SK-N-SH (cell line): Measurements from ENCODE around the gene SRGAP3. TPM values are rescaled to one million over a fixed set of nuclear protein-coding genes. Genes with fewer than 3 reads are reported as not detected.

ENCODE experiments used
- CTCF ChIA-PET: fragments of 300-600, 350-600 bp; formaldehyde crosslinking; extraction: SDS; loops from one replicate; lab custom pipeline; 2021; lab: Yijun Ruan, JAX
- POLR2A ChIA-PET: fragments of 350-600 bp; sonication (Branson Sonifier 250); formaldehyde crosslinking; extraction: SDS; loops from one replicate; lab custom pipeline; 2020; ENCODE audit warnings: antibody characterized with exemption, inconsistent platforms; lab: Yijun Ruan, JAX
- DNase-seq: peaks from one replicate; pipeline ENCODE4 v3.0.0; 2012
- H2AFZ ChIP-seq: fragments of 200-600 bp; sonication (generic); 2 replicates; pipeline ENCODE4 v1.8.1; 2016; ENCODE audit warnings: antibody characterized with exemption, mild to moderate bottlenecking, low read depth
- H3F3A ChIP-seq: fragments of 200-600 bp; sonication (generic); replicated peaks from 2 replicates; pipeline ENCODE3; 2016; ENCODE audit warnings: antibody characterized with exemption, mild to moderate bottlenecking; ENCODE audit not compliant: insufficient read depth
- H3K27ac ChIP-seq, 2 experiments: fragments of 200-500 bp in 1 of 2; fragments of 200-600 bp in 1 of 2; sonication (Bioruptor generic) in 1 of 2; sonication (generic), shearing (Covaris generic) in 1 of 2; 2 replicates each; pipeline versions ENCODE4 v1.5.1 to v1.6.1; 2014 to 2016; ENCODE audit warnings: low read depth in 2 of 2, inconsistent platforms in 1 of 2, low read length in 1 of 2, mild to moderate bottlenecking in 1 of 2, mixed read lengths in 1 of 2
- H3K27me3 ChIP-seq: fragments of 200-600 bp; sonication (generic), shearing (Covaris generic); 2 replicates; pipeline ENCODE4 v1.6.1; 2016; ENCODE audit warnings: mixed run types; ENCODE audit not compliant: insufficient read depth
- H3K36me3 ChIP-seq, 2 experiments: fragments of 200-500 bp in 1 of 2; fragments of 200-600 bp in 1 of 2; sonication (Bioruptor generic) in 1 of 2; sonication (generic) in 1 of 2; replicated peaks in 1 of 2; 2 replicates each; pipeline versions ENCODE3 to v1.5.1; 2014 to 2016; ENCODE audit warnings: low read length in 1 of 2, mild to moderate bottlenecking in 1 of 2; ENCODE audit not compliant: insufficient read depth in 2 of 2, control insufficient read depth in 1 of 2
- H3K4me1 ChIP-seq, 2 experiments: fragments of 200-500 bp in 1 of 2; fragments of 200-600 bp in 1 of 2; sonication (Bioruptor generic) in 1 of 2; sonication (generic), shearing (Covaris generic) in 1 of 2; 2 replicates each; pipeline versions ENCODE4 v1.5.1 to v1.6.1; 2014 to 2016; ENCODE audit warnings: low read depth in 1 of 2, low read length in 1 of 2, mixed run types in 1 of 2; ENCODE audit not compliant: insufficient read depth in 2 of 2, control insufficient read depth in 1 of 2
- H3K4me2 ChIP-seq: fragments of 200-600 bp; sonication (generic), shearing (Covaris generic); 2 replicates; pipeline ENCODE4 v1.6.1; 2017; ENCODE audit warnings: mixed run types
- H3K4me3 ChIP-seq, 2 experiments: fragments of 200-500 bp in 1 of 2; fragments of 200-600 bp in 1 of 2; sonication (Bioruptor generic) in 1 of 2; sonication (generic), shearing (Covaris generic) in 1 of 2; 2 replicates each; pipeline versions ENCODE4 v1.5.1 to v1.8.1; 2014 to 2016; ENCODE audit warnings: low read depth in 2 of 2, inconsistent platforms in 1 of 2, low read length in 1 of 2, mild to moderate bottlenecking in 1 of 2, mixed read lengths in 1 of 2, moderate library complexity in 1 of 2
- H3K79me2 ChIP-seq: fragments of 200-600 bp; sonication (generic); 2 replicates; pipeline ENCODE4 v1.8.1; 2017; ENCODE audit warnings: mild to moderate bottlenecking; ENCODE audit not compliant: insufficient read depth
- H3K9ac ChIP-seq: fragments of 200-600 bp; sonication (generic); 2 replicates; pipeline ENCODE4 v1.6.1; 2017; ENCODE audit warnings: mixed run types
- H3K9me2 ChIP-seq: fragments of 200-600 bp; sonication (generic); 2 replicates; pipeline ENCODE4 v1.6.1; 2017; ENCODE audit warnings: mixed run types
- H3K9me3 ChIP-seq: fragments of 200-600 bp; sonication (generic); 2 replicates; pipeline ENCODE4 v1.6.1; 2017; ENCODE audit warnings: mixed run types, mild to moderate bottlenecking, moderate library complexity
- H4K20me1 ChIP-seq: fragments of 200-600 bp; sonication (generic); 2 replicates; pipeline ENCODE4 v1.6.1; 2017; ENCODE audit warnings: mild to moderate bottlenecking, mixed run types; ENCODE audit not compliant: insufficient read depth
- EP300 ChIP-seq, 2 experiments: IDR thresholded peaks; 2 replicates each; pipeline versions ENCODE4 v1.4.0 to v1.6.1; 2012; ENCODE audit warnings: borderline replicate concordance in 1 of 2, low read depth in 1 of 2, low read length in 1 of 2
- FOXM1 ChIP-seq: IDR thresholded peaks from 2 replicates; pipeline ENCODE4 v1.4.0; 2012; ENCODE audit warnings: low read depth, mild to moderate bottlenecking
- GABPA ChIP-seq: IDR thresholded peaks from 2 replicates; pipeline ENCODE4 v1.4.0; 2012; ENCODE audit warnings: low read depth, mild to moderate bottlenecking
- TEAD4 ChIP-seq: IDR thresholded peaks from 2 replicates; pipeline ENCODE4 v1.4.0; 2012; ENCODE audit warnings: mild to moderate bottlenecking, borderline replicate concordance; ENCODE audit not compliant: insufficient read depth
- WGBS: methylation state at CpG from one replicate; pipeline ENCODE4 v1.1.6; 2017; ENCODE audit warnings: low lambda C conversion rate; 5-methylcytosine and 5-hydroxymethylcytosine counted together
- polyA plus RNA-seq, 3 experiments: library from polyadenylated mRNA; depleted of rRNA; stranded (reverse); fragments of >200 nt; gene quantifications; 2 replicates each; pipeline ENCODE4 v1.2.3, GENCODE V29; 2012
- TF ChIP-seq, protein P1 (sequence below): IDR thresholded peaks from 2 replicates; pipeline ENCODE4 v1.4.0; 2012; ENCODE audit warnings: low read depth, borderline replicate concordance
- TF ChIP-seq, protein P2 (sequence below): IDR thresholded peaks from 2 replicates; pipeline ENCODE4; 2012
- TF ChIP-seq, protein P3 (sequence below): IDR thresholded peaks from 2 replicates; pipeline ENCODE4 v1.6.1; 2012; ENCODE audit warnings: mild to moderate bottlenecking, low read depth, low read length, moderate library complexity
- TF ChIP-seq, protein P4 (sequence below): fragments of 200-600 bp; sonication (generic); IDR thresholded peaks from 2 replicates; pipeline ENCODE4 v1.6.1; 2017; ENCODE audit warnings: antibody characterized with exemption, mild to moderate bottlenecking, moderate library complexity

SRGAP3 gene
- polyA plus RNA-seq, 1 of the 3 experiments (the other 2 are of a cell fraction): 2.8 TPM

GRCh38 chr3:8994226-8994625 is 255.2 kb downstream of the SRGAP3 start:
- H2AFZ ChIP-seq: no peak overlapping the region
- no peak for TF ChIP-seq FOXM1
- no peaks in the 10 kb centered on the region for H4K20me1 ChIP-seq
- CTCF ChIA-PET: interaction anchor here (1.3 to 10.5 kb wide), 4 partner anchors 20 to 309 kb away, joined by 3 to 151 read pairs (median 96); partner anchors contain the start of gene OXTR
- H3K9me3 ChIP-seq: no peaks in the 10 kb centered on the region
- no peak overlapping the region for H3K9ac ChIP-seq
- no peaks in the 10 kb centered on the region for H3F3A ChIP-seq
- no peak for DNase-seq
- H3K79me2 ChIP-seq: no peaks in the 10 kb centered on the region
- no peaks in the 10 kb centered on the region for H3K9me2 ChIP-seq
- H3K27me3 ChIP-seq: no peaks in the 10 kb centered on the region
- no peak overlapping the region for H3K4me2 ChIP-seq
- no peak overlapping the region for H3K27ac ChIP-seq
- POLR2A ChIA-PET: no interaction called here
- H3K36me3 ChIP-seq: no peaks in the 10 kb centered on the region
- 82% methylated on average over 15 of the region's 15 CpGs for WGBS
- no peak overlapping the region for H3K4me3 ChIP-seq
- no peaks in the 10 kb centered on the region for H3K4me1 ChIP-seq

DNA sequence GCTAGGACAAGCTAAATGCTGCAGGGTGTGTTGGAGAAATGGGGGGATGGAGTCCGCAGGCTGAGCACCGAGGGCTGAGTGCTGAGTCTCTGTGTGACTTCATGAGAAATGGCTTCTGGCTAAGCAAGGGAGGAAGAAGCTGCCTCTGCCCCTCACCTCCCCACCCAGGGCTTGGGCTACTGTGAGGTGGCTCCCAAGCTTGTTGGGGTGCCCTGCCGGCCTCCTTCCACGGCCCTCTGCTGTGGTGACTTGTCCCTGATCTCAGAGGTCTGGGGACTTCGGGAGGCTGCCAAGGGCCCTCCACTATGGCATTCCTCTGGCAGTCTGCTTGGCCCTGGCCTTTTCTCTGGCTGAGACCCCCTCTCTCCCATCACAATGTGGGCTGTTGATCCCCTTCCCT is 256.1 kb downstream of the SRGAP3 start:
- Histone ChIP-seq H3K79me2 (no peaks in the 10 kb centered on the region), H3K27ac (no peak overlapping the region), H3F3A (no peaks in the 10 kb centered on the region), H3K36me3 (no peaks in the 10 kb centered on the region), H2AFZ (no peak overlapping the region), H4K20me1 (no peaks in the 10 kb centered on the region), H3K9ac (no peak overlapping the region), H3K4me1 (peaks cover 0 to 2% of the 10 kb centered on the region in 2 experiments; a peak in 1 of 4 replicates), H3K4me3 (no peak overlapping the region), H3K27me3 (no peaks in the 10 kb centered on the region), H3K9me2 (no peaks in the 10 kb centered on the region), H3K4me2 (no peak overlapping the region), H3K9me3 (no peaks in the 10 kb centered on the region)
- CTCF ChIA-PET: interaction anchor here (7.2 to 10.5 kb wide), 3 partner anchors 19 to 310 kb away, joined by 42 to 151 read pairs (median 150); no protein-coding TSS in a partner anchor
- no peak for DNase-seq
- TF ChIP-seq, protein P1, sequence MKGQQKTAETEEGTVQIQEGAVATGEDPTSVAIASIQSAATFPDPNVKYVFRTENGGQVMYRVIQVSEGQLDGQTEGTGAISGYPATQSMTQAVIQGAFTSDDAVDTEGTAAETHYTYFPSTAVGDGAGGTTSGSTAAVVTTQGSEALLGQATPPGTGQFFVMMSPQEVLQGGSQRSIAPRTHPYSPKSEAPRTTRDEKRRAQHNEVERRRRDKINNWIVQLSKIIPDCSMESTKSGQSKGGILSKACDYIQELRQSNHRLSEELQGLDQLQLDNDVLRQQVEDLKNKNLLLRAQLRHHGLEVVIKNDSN: no peak
- no peak for TF ChIP-seq GABPA
- POLR2A ChIA-PET: no interaction called here
- 75% methylated on average over 3 of the region's 5 CpGs for WGBS

- H3K27me3 ChIP-seq: no peaks in the 10 kb centered on the region
- peaks cover 0 to 4% of the 10 kb centered on the region in 2 experiments; a peak in 1 of 4 replicates for H3K4me1 ChIP-seq
- H3K9me3 ChIP-seq: no peaks in the 10 kb centered on the region
- no peak overlapping the region for H3K27ac ChIP-seq
- no peak overlapping the region for H3K4me2 ChIP-seq
- no peak for DNase-seq
- no peak overlapping the region for H2AFZ ChIP-seq
- no peak overlapping the region for H3K9ac ChIP-seq
- no peaks in the 10 kb centered on the region for H3K36me3 ChIP-seq
- H3K4me3 ChIP-seq: no peak overlapping the region
- H3F3A ChIP-seq: no peaks in the 10 kb centered on the region
- ChIA-PET POLR2A (no interaction called here), CTCF (interaction anchor here (7.2 to 10.5 kb wide), 3 partner anchors 18 to 311 kb away, joined by 42 to 151 read pairs (median 150); no protein-coding TSS in a partner anchor)
- H3K9me2 ChIP-seq: no peaks in the 10 kb centered on the region
- 67% methylated on average over 8 of the region's 11 CpGs for WGBS
- H4K20me1 ChIP-seq: no peaks in the 10 kb centered on the region
- TF ChIP-seq, protein P2, sequence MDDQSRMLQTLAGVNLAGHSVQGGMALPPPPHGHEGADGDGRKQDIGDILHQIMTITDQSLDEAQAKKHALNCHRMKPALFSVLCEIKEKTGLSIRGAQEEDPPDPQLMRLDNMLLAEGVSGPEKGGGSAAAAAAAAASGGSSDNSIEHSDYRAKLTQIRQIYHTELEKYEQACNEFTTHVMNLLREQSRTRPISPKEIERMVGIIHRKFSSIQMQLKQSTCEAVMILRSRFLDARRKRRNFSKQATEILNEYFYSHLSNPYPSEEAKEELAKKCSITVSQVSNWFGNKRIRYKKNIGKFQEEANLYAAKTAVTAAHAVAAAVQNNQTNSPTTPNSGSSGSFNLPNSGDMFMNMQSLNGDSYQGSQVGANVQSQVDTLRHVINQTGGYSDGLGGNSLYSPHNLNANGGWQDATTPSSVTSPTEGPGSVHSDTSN: no peak
- TF ChIP-seq GABPA: no peak
- TF ChIP-seq, protein P3, sequence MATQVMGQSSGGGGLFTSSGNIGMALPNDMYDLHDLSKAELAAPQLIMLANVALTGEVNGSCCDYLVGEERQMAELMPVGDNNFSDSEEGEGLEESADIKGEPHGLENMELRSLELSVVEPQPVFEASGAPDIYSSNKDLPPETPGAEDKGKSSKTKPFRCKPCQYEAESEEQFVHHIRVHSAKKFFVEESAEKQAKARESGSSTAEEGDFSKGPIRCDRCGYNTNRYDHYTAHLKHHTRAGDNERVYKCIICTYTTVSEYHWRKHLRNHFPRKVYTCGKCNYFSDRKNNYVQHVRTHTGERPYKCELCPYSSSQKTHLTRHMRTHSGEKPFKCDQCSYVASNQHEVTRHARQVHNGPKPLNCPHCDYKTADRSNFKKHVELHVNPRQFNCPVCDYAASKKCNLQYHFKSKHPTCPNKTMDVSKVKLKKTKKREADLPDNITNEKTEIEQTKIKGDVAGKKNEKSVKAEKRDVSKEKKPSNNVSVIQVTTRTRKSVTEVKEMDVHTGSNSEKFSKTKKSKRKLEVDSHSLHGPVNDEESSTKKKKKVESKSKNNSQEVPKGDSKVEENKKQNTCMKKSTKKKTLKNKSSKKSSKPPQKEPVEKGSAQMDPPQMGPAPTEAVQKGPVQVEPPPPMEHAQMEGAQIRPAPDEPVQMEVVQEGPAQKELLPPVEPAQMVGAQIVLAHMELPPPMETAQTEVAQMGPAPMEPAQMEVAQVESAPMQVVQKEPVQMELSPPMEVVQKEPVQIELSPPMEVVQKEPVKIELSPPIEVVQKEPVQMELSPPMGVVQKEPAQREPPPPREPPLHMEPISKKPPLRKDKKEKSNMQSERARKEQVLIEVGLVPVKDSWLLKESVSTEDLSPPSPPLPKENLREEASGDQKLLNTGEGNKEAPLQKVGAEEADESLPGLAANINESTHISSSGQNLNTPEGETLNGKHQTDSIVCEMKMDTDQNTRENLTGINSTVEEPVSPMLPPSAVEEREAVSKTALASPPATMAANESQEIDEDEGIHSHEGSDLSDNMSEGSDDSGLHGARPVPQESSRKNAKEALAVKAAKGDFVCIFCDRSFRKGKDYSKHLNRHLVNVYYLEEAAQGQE: no peak
- TF ChIP-seq, protein P4, sequence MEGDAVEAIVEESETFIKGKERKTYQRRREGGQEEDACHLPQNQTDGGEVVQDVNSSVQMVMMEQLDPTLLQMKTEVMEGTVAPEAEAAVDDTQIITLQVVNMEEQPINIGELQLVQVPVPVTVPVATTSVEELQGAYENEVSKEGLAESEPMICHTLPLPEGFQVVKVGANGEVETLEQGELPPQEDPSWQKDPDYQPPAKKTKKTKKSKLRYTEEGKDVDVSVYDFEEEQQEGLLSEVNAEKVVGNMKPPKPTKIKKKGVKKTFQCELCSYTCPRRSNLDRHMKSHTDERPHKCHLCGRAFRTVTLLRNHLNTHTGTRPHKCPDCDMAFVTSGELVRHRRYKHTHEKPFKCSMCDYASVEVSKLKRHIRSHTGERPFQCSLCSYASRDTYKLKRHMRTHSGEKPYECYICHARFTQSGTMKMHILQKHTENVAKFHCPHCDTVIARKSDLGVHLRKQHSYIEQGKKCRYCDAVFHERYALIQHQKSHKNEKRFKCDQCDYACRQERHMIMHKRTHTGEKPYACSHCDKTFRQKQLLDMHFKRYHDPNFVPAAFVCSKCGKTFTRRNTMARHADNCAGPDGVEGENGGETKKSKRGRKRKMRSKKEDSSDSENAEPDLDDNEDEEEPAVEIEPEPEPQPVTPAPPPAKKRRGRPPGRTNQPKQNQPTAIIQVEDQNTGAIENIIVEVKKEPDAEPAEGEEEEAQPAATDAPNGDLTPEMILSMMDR: no peak
- TF ChIP-seq EP300 (IDR thresholded peaks at IDR 0.05; ENCODE audit: borderline replicate concordance in 1 of 2, low read depth in 1 of 2, low read length in 1 of 2): no peak
- TF ChIP-seq TEAD4: no peak
- no peaks in the 10 kb centered on the region for H3K79me2 ChIP-seq
Observed at GRCh38 chr3:8992854-8993253, 256.6 kb downstream of the SRGAP3 start.
